HepG2 (cell line): ENCODE results near the gene CABLES2. TPM values are rescaled to one million over a fixed set of nuclear protein-coding genes. Genes with fewer than 3 reads are reported as not detected.

ENCODE experiments used
- DNMT1 ChIP-seq: sonication (generic); formaldehyde crosslinking; IDR thresholded peaks from 2 replicates; pipeline ENCODE4 v1.5.1; 2020; ENCODE audit warnings: mild to moderate bottlenecking, missing genetic modification reagents
- GATAD2A ChIP-seq: IDR thresholded peaks from 2 replicates; pipeline ENCODE4 v1.6.1; 2016
- MLLT10 ChIP-seq: sonication (generic); formaldehyde crosslinking; IDR thresholded peaks from 2 replicates; pipeline ENCODE4 v1.4.0; 2020; ENCODE audit warnings: missing genetic modification reagents
- NONO ChIP-seq, 2 experiments: fragments of 450-650 bp in 1 of 2; sonication (generic) in 1 of 2; formaldehyde crosslinking in 1 of 2; IDR thresholded peaks in 1 of 2; conservative IDR thresholded peaks in 1 of 2; 2 replicates each; pipeline versions ENCODE4 v1.6.1 to v1.8.0; 2017 to 2022; ENCODE audit warnings: mild to moderate bottlenecking in 1 of 2, missing genetic modification reagents in 1 of 2, moderate library complexity in 1 of 2
- SP5 ChIP-seq: IDR thresholded peaks from 2 replicates; pipeline ENCODE4 v1.6.1; 2016; ENCODE audit warnings: low read depth, borderline replicate concordance
- SRSF9 ChIP-seq: fragments of 200-400 bp; formaldehyde crosslinking; IDR thresholded peaks from 2 replicates; pipeline ENCODE4 v1.6.1; 2018; ENCODE audit warnings: borderline replicate concordance, mild to moderate bottlenecking, low read depth, low read length; ENCODE audit not compliant: insufficient read depth, poor library complexity, severe bottlenecking
- THYN1 ChIP-seq: sonication (generic); formaldehyde crosslinking; IDR thresholded peaks from 2 replicates; pipeline ENCODE4 v1.8.1; 2023; ENCODE audit warnings: low read depth, mild to moderate bottlenecking, moderate library complexity, missing genetic modification reagents, borderline replicate concordance
- ZBTB8A ChIP-seq: sonication (generic); formaldehyde crosslinking; IDR thresholded peaks from 2 replicates; pipeline ENCODE4 v1.4.0; 2020; ENCODE audit warnings: mild to moderate bottlenecking, low read depth, missing genetic modification reagents, borderline replicate concordance
- ZNF34 ChIP-seq: sonication (generic); formaldehyde crosslinking; IDR thresholded peaks from 2 replicates; pipeline ENCODE4 v1.4.0; 2020; ENCODE audit warnings: mild to moderate bottlenecking, missing genetic modification reagents, borderline replicate concordance
- ZSCAN21 ChIP-seq: sonication (generic); formaldehyde crosslinking; IDR thresholded peaks from 2 replicates; pipeline ENCODE4 v1.8.0; 2022; ENCODE audit warnings: mild to moderate bottlenecking, missing genetic modification reagents, moderate library complexity, borderline replicate concordance
- polyA plus RNA-seq, 8 experiments: library from polyadenylated mRNA; depleted of rRNA in 3 of 8; stranded (reverse) in 7 of 8; unstranded in 1 of 8; fragments of >200 nt; fragmentation: Illumina TruSeq in 4 of 8; extraction: Trizol in 4 of 8; gene quantifications; 2 replicates each; pipeline versions ENCODE4 v1.2.1 to v1.2.3, GENCODE V29; 2011 to 2016; ENCODE audit warnings: low read depth in 4 of 8, missing spikeins in 1 of 8, mixed read lengths in 1 of 8; ENCODE audit not compliant: insufficient read depth in 1 of 8
- total RNA-seq, 5 experiments: library from RNA; depleted of rRNA; stranded (reverse); fragments of >200 nt; fragmentation: Illumina TruSeq; extraction: Trizol; gene quantifications; 2 replicates each; pipeline ENCODE4 v1.2.3, GENCODE V29; 2016; ENCODE audit warnings: low read depth in 1 of 5
- TF ChIP-seq, protein P1 (sequence below): sonication (generic); formaldehyde crosslinking; IDR thresholded peaks from 2 replicates; pipeline ENCODE4 v1.5.0; 2020; ENCODE audit warnings: missing genetic modification reagents
- TF ChIP-seq, protein P2 (sequence below): sonication (generic); formaldehyde crosslinking; IDR thresholded peaks from 2 replicates; pipeline ENCODE4 v1.8.1; 2023; ENCODE audit warnings: missing genetic modification reagents, mild to moderate bottlenecking, borderline replicate concordance
- TF ChIP-seq, protein P3 (sequence below): IDR thresholded peaks from 2 replicates; pipeline ENCODE4 v1.6.1; 2016; ENCODE audit warnings: control low read depth
- TF ChIP-seq, protein P4 (sequence below): sonication (generic); formaldehyde crosslinking; IDR thresholded peaks from 2 replicates; pipeline ENCODE4 v1.4.0; 2020; ENCODE audit warnings: missing genetic modification reagents
- TF ChIP-seq, protein P5 (sequence below): sonication (generic); formaldehyde crosslinking; IDR thresholded peaks from 2 replicates; pipeline ENCODE4 v1.8.0; 2022; ENCODE audit warnings: missing genetic modification reagents, mild to moderate bottlenecking, inconsistent platforms, borderline replicate concordance
- TF ChIP-seq, protein P6 (sequence below): sonication (generic); formaldehyde crosslinking; IDR thresholded peaks from 2 replicates; pipeline ENCODE4 v1.8.1; 2022; ENCODE audit warnings: low read depth, mild to moderate bottlenecking, missing genetic modification reagents
- TF ChIP-seq, protein P7 (sequence below): sonication (generic); IDR thresholded peaks from 2 replicates; pipeline ENCODE4 v1.6.1; 2016; ENCODE audit warnings: low read depth, borderline replicate concordance

The CABLES2 gene
- total and polyA plus RNA-seq, 2 of the 13 experiments (the other 11 are each of a cell fraction or from before 2014, with no cell fraction given): 5.2 to 9.7 TPM

DNA sequence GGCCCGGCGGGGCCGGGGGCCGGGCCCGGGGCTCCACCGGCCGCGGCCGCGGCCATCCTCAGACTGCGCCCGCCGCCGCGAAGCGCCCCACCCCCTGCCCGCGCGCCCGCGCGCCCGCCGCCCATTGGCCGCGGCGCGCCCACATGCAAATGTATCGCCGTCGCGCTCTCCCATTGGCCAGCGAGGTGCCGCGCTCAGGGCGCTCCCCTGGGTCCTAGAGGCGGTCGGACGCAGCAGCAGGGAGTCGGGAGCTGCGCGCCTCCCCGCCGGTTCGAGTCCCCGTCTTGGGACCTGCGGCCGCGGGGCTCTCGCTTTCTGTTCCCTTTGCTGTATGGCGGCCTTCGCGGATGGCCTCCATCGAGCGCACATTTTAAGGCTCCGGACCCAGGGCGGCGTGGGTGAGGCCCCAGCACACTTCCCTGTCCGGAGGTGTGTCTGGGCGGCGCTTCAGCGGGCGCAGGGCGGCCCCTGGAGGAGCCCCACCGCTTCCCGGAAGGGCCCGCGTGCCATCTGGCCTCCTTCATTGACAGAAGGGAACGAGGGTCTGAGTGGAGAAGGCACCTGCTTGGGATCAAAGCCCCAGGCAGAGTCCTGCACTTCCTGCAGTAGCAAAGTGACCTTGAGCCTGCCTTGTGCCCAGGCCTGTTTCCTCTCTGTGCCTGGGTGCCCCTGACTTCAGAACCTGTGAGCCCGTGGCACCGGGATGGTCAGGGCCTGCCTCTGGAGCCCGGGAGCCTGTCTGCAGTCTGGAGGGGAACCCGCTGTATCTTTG, at the start of gene CABLES2 (continued):
- TF ChIP-seq SRSF9: no peak
- TF ChIP-seq, protein P1, sequence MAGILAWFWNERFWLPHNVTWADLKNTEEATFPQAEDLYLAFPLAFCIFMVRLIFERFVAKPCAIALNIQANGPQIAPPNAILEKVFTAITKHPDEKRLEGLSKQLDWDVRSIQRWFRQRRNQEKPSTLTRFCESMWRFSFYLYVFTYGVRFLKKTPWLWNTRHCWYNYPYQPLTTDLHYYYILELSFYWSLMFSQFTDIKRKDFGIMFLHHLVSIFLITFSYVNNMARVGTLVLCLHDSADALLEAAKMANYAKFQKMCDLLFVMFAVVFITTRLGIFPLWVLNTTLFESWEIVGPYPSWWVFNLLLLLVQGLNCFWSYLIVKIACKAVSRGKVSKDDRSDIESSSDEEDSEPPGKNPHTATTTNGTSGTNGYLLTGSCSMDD (CRISPR knock-in tag): peak; percentile 91
- no peak for TF ChIP-seq THYN1 (CRISPR knock-in tag)
- TF ChIP-seq, protein P2, sequence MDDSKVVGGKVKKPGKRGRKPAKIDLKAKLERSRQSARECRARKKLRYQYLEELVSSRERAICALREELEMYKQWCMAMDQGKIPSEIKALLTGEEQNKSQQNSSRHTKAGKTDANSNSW (CRISPR knock-in tag): 0 out of 2 replicates have a peak, but pooled peaks have one; percentile 43
- no peak; the same call in 1 of the 2 replicates for TF ChIP-seq SP5 (CRISPR knock-in tag)
- TF ChIP-seq, protein P3, sequence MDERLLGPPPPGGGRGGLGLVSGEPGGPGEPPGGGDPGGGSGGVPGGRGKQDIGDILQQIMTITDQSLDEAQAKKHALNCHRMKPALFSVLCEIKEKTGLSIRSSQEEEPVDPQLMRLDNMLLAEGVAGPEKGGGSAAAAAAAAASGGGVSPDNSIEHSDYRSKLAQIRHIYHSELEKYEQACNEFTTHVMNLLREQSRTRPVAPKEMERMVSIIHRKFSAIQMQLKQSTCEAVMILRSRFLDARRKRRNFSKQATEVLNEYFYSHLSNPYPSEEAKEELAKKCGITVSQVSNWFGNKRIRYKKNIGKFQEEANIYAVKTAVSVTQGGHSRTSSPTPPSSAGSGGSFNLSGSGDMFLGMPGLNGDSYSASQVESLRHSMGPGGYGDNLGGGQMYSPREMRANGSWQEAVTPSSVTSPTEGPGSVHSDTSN (CRISPR knock-in tag): no peak
- TF ChIP-seq, protein P4, sequence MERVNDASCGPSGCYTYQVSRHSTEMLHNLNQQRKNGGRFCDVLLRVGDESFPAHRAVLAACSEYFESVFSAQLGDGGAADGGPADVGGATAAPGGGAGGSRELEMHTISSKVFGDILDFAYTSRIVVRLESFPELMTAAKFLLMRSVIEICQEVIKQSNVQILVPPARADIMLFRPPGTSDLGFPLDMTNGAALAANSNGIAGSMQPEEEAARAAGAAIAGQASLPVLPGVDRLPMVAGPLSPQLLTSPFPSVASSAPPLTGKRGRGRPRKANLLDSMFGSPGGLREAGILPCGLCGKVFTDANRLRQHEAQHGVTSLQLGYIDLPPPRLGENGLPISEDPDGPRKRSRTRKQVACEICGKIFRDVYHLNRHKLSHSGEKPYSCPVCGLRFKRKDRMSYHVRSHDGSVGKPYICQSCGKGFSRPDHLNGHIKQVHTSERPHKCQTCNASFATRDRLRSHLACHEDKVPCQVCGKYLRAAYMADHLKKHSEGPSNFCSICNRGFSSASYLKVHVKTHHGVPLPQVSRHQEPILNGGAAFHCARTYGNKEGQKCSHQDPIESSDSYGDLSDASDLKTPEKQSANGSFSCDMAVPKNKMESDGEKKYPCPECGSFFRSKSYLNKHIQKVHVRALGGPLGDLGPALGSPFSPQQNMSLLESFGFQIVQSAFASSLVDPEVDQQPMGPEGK (CRISPR knock-in tag): peak; percentile 73
- TF ChIP-seq DNMT1 (CRISPR knock-in tag): peak; percentile 80; the same call in 1 of the 2 replicates
- TF ChIP-seq NONO (IDR thresholded peaks at IDR 0.05): no peak
- TF ChIP-seq NONO (CRISPR knock-in tag; conservative IDR thresholded peaks at IDR 0.05): peak; percentile 88
- TF ChIP-seq, protein P5, sequence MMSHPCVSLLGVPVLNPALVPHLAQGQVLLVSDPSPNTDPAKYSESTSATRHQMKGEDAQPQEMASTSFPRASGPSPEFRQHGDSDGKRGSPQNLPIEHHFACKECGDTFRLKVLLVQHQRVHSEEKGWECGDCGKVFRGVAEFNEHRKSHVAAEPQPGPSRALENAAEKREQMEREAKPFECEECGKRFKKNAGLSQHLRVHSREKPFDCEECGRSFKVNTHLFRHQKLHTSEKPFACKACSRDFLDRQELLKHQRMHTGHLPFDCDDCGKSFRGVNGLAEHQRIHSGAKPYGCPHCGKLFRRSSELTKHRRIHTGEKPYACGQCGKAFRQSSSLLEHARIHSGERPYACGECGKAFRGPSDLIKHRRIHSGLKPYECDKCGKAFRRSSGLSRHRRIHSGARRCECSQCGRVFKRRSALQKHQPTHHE (CRISPR knock-in tag): peak; percentile 92; the same call in 1 of the 2 replicates
- peak; percentile 93 for TF ChIP-seq ZSCAN21
- TF ChIP-seq, protein P6, sequence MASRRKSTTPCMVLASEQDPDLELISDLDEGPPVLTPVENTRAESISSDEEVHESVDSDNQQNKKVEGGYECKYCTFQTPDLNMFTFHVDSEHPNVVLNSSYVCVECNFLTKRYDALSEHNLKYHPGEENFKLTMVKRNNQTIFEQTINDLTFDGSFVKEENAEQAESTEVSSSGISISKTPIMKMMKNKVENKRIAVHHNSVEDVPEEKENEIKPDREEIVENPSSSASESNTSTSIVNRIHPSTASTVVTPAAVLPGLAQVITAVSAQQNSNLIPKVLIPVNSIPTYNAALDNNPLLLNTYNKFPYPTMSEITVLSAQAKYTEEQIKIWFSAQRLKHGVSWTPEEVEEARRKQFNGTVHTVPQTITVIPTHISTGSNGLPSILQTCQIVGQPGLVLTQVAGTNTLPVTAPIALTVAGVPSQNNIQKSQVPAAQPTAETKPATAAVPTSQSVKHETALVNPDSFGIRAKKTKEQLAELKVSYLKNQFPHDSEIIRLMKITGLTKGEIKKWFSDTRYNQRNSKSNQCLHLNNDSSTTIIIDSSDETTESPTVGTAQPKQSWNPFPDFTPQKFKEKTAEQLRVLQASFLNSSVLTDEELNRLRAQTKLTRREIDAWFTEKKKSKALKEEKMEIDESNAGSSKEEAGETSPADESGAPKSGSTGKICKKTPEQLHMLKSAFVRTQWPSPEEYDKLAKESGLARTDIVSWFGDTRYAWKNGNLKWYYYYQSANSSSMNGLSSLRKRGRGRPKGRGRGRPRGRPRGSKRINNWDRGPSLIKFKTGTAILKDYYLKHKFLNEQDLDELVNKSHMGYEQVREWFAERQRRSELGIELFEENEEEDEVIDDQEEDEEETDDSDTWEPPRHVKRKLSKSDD (CRISPR knock-in tag): 0 out of 2 replicates have a peak, but pooled peaks have one; percentile 48
- peak; percentile 38; the same call in 1 of the 2 replicates for TF ChIP-seq GATAD2A (CRISPR knock-in tag)
- TF ChIP-seq, protein P7, sequence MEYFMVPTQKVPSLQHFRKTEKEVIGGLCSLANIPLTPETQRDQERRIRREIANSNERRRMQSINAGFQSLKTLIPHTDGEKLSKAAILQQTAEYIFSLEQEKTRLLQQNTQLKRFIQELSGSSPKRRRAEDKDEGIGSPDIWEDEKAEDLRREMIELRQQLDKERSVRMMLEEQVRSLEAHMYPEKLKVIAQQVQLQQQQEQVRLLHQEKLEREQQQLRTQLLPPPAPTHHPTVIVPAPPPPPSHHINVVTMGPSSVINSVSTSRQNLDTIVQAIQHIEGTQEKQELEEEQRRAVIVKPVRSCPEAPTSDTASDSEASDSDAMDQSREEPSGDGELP: peak; percentile 21; the same call in 1 of the 2 replicates
- TF ChIP-seq ZBTB8A (CRISPR knock-in tag): peak; percentile 68; the same call in 1 of the 2 replicates
- TF ChIP-seq ZNF34 (CRISPR knock-in tag): peak; percentile 92
- TF ChIP-seq MLLT10: peak; percentile 51; the same call in 1 of the 2 replicates
